Hepatocyte (in vitro differentiated cells): ENCODE measurements around the gene TXNRD1. TPM values are rescaled to one million over a fixed set of nuclear protein-coding genes. Genes with fewer than 3 reads are reported as not detected.
"Not testable (repeated sequence)": the region's sequence is repeated elsewhere in the genome, so short reads cannot be mapped to it uniquely, and the experiment has no call there.

Experiments
- DNase-seq: peaks from one replicate; pipeline ENCODE4 v3.0.0-alpha.2; 2016; ENCODE audit warnings: low spot score
- H2AFZ ChIP-seq: fragments of 200-600 bp; sonication (generic); 2 replicates; pipeline ENCODE4 v1.6.0; 2016; ENCODE audit warnings: antibody characterized with exemption, mild to moderate bottlenecking
- H3K27ac ChIP-seq: fragments of 200-600 bp; sonication (generic); 2 replicates; pipeline ENCODE4 v1.5.1; 2016; ENCODE audit warnings: mild to moderate bottlenecking
- H3K27me3 ChIP-seq: fragments of 200-600 bp; sonication (generic); 2 replicates; pipeline ENCODE4 v1.6.1; 2016
- H3K36me3 ChIP-seq: fragments of 200-600 bp; sonication (generic); replicated peaks from 2 replicates; pipeline ENCODE4 v1.5.1; 2016; ENCODE audit warnings: low read depth; ENCODE audit not compliant: insufficient read depth
- H3K4me1 ChIP-seq: fragments of 200-600 bp; sonication (generic); 2 replicates; pipeline ENCODE4 v1.5.1; 2016; ENCODE audit warnings: mild to moderate bottlenecking, moderate library complexity; ENCODE audit not compliant: insufficient read depth
- H3K4me2 ChIP-seq: fragments of 200-600 bp; sonication (generic); 2 replicates; pipeline ENCODE4 v1.6.0; 2016
- H3K4me3 ChIP-seq: fragments of 200-600 bp; sonication (generic); 2 replicates; pipeline ENCODE4 v1.5.1; 2016; ENCODE audit warnings: mild to moderate bottlenecking
- H3K79me2 ChIP-seq: fragments of 200-600 bp; sonication (generic); 2 replicates; pipeline ENCODE4 v1.6.0; 2017; ENCODE audit warnings: mild to moderate bottlenecking
- H3K9me2 ChIP-seq: fragments of 200-600 bp; sonication (generic); replicated peaks from 2 replicates; pipeline ENCODE4 v1.6.0; 2017; ENCODE audit warnings: mild to moderate bottlenecking; ENCODE audit not compliant: insufficient read depth
- H3K9me3 ChIP-seq: fragments of 200-600 bp; sonication (generic); 2 replicates; pipeline ENCODE4 v1.5.1; 2016; ENCODE audit warnings: low read depth, mild to moderate bottlenecking
- H4K20me1 ChIP-seq: fragments of 200-600 bp; sonication (generic); 2 replicates; pipeline ENCODE4 v1.6.0; 2016; ENCODE audit warnings: mild to moderate bottlenecking; ENCODE audit not compliant: insufficient read depth, poor library complexity, severe bottlenecking
- CTCF ChIP-seq: fragments of 200-600 bp; sonication (generic); IDR thresholded peaks from 2 replicates; pipeline ENCODE4 v1.5.1; 2016; ENCODE audit warnings: antibody characterized with exemption, mild to moderate bottlenecking; ENCODE audit not compliant: poor library complexity
- EZH2 ChIP-seq: fragments of 200-600 bp; sonication (generic); IDR thresholded peaks from 2 replicates; pipeline ENCODE4 v1.6.1; 2016; ENCODE audit warnings: antibody characterized with exemption, mild to moderate bottlenecking, borderline replicate concordance
- EZH2phosphoT487 ChIP-seq: fragments of 200-600 bp; sonication (generic); IDR thresholded peaks from one replicate; pipeline ENCODE4 v1.6.1; 2018; ENCODE audit warnings: antibody characterized with exemption, mild to moderate bottlenecking, low read depth, moderate library complexity; ENCODE audit not compliant: unreplicated experiment, severe bottlenecking
- WGBS: methylation state at CpG from one replicate; pipeline ENCODE4 v1.1.6; 2016; ENCODE audit warnings: low lambda C conversion rate; ENCODE audit errors: missing lambda C conversion rate; 5-methylcytosine and 5-hydroxymethylcytosine counted together
- polyA plus RNA-seq: library from polyadenylated mRNA; unstranded; fragments of >200 nt; fragmentation: Nextera tagmentation; extraction: Ambion mirVana; gene quantifications from 2 replicates; pipeline ENCODE4 v1.2.1, GENCODE V29; 2016
- total RNA-seq: library from RNA; depleted of rRNA; stranded (reverse); fragments of >200 nt; gene quantifications from 2 replicates; pipeline ENCODE4 v1.2.3, GENCODE V29; 2014

TXNRD1 gene
- total and polyA plus RNA-seq, 2 experiments from 2014 or later, result 49.8 to 113 TPM

- Histone ChIP-seq H3K27me3 (no peaks in the 10 kb centered on the region), H3K4me1 (no peaks in the 10 kb centered on the region), H3K9me3 (no peaks in the 10 kb centered on the region), H3K4me3 (no peak overlapping the region), H3K27ac (no peak overlapping the region), H3K79me2 (no peaks in the 10 kb centered on the region), H3K4me2 (no peak overlapping the region), H3K9me2 (no peaks in the 10 kb centered on the region), H3K36me3 (no peaks in the 10 kb centered on the region), H2AFZ (no peak overlapping the region), H4K20me1 (no peaks in the 10 kb centered on the region)
- DNase-seq, result no peak
- TF ChIP-seq EZH2phosphoT487 (no peak), CTCF (no peak)
- 100% methylated on average over 1 of the region's 1 CpG for WGBS
Observed at GRCh38 chr12:104385510-104385909, 169.9 kb downstream of the TXNRD1 start.

DNA sequence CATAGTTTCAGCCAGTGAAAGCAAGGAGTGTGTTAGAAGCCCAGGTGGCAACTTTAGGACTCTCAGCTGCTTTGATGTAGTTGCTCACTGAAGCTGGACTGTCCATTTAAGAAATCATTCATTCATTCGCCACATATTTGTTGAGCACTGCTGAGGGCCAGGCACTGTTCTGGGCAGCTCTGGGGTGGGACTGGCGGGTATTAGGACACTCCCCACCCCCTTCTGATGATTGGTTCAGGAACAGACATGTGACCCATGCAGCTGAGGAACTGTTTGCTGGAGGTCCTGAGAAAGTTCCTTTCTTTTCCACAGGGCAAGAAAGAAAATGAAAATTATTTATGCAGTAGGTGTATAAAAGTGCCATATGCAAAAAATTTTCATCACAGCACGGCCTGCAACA, 170.9 kb downstream of the TXNRD1 start:
- Histone ChIP-seq H3K27me3 (no peaks in the 10 kb centered on the region), H3K4me1 (no peaks in the 10 kb centered on the region), H3K4me3 (no peak overlapping the region), H3K9me3 (no peaks in the 10 kb centered on the region), H3K27ac (no peak overlapping the region), H3K79me2 (no peaks in the 10 kb centered on the region), H2AFZ (no peak overlapping the region), H3K9me2 (no peaks in the 10 kb centered on the region), H3K36me3 (no peaks in the 10 kb centered on the region), H4K20me1 (no peaks in the 10 kb centered on the region), H3K4me2 (no peak overlapping the region)
- 94% methylated on average over 3 of the region's 3 CpGs for WGBS
- TF ChIP-seq CTCF (no peak), EZH2 (no peak), EZH2phosphoT487 (no peak)
- no peak for DNase-seq

- Histone ChIP-seq H3K4me2 (no peak overlapping the region), H3K36me3 (no peaks in the 10 kb centered on the region), H3K27ac (no peak overlapping the region), H3K4me1 (no peaks in the 10 kb centered on the region), H3K9me2 (no peaks in the 10 kb centered on the region), H3K4me3 (no peak overlapping the region), H3K79me2 (no peaks in the 10 kb centered on the region), H4K20me1 (no peaks in the 10 kb centered on the region), H3K27me3 (no peaks in the 10 kb centered on the region), H3K9me3 (no peaks in the 10 kb centered on the region), H2AFZ (no peak overlapping the region)
- 72% methylated on average over 7 of the region's 7 CpGs for WGBS
- TF ChIP-seq EZH2, result no peak
- TF ChIP-seq EZH2phosphoT487, result no peak
- no peak for TF ChIP-seq CTCF
- no peak for DNase-seq
Observed at GRCh38 chr12:104387190-104387589, 171.6 kb downstream of the TXNRD1 start.

- H3K27ac ChIP-seq, H2AFZ ChIP-seq, H3K4me2 ChIP-seq, DNase-seq, H3K9me2 ChIP-seq, H3K4me1 ChIP-seq, H3K4me3 ChIP-seq, H4K20me1 ChIP-seq, H3K9me3 ChIP-seq, H3K36me3 ChIP-seq, H3K79me2 ChIP-seq, H3K27me3 ChIP-seq: not testable (repeated sequence)
- 86% methylated on average over 11 of the region's 11 CpGs for WGBS
Observed at GRCh38 chr12:104394086-104394485, 178.5 kb downstream of the TXNRD1 start.

Other genes starting within 250 kb of the TXNRD1 start
- 47.9 and 50.1 TPM in 2 replicates for gene TDG, start 249.9 kb upstream of the TXNRD1 start, total RNA-seq
- gene TDG, start 249.9 kb upstream of the TXNRD1 start, polyA plus RNA-seq, result 27.9 and 36.4 TPM in 2 replicates
- 24.8 and 30.8 TPM in 2 replicates for gene GLT8D2, start 165.6 kb upstream of the TXNRD1 start, total RNA-seq
- gene GLT8D2, start 165.6 kb upstream of the TXNRD1 start, polyA plus RNA-seq, result 24.4 and 29.2 TPM in 2 replicates
- gene HCFC2, start 151.2 kb upstream of the TXNRD1 start, total RNA-seq, result 14.7 and 15.1 TPM in 2 replicates
- gene HCFC2, start 151.2 kb upstream of the TXNRD1 start, polyA plus RNA-seq, result 7.5 and 9.7 TPM in 2 replicates
- gene NFYB, start 77.6 kb upstream of the TXNRD1 start, total RNA-seq, result 16.1 and 27.5 TPM in 2 replicates
- 20.4 and 31.2 TPM in 2 replicates for gene NFYB, start 77.6 kb upstream of the TXNRD1 start, polyA plus RNA-seq
- gene EID3, start 88.0 kb downstream of the TXNRD1 start, total RNA-seq, result 8.0 and 10.1 TPM in 2 replicates
- gene EID3, start 88.0 kb downstream of the TXNRD1 start, polyA plus RNA-seq, result 1.7 and 3.8 TPM in 2 replicates
- gene CHST11, start 241.2 kb downstream of the TXNRD1 start, total RNA-seq, result 4.6 and 5.2 TPM in 2 replicates
- 8.6 and 8.9 TPM in 2 replicates for gene CHST11, start 241.2 kb downstream of the TXNRD1 start, polyA plus RNA-seq